ENCODE measurements around the gene RASGEF1C.

The RASGEF1C gene

DNA sequence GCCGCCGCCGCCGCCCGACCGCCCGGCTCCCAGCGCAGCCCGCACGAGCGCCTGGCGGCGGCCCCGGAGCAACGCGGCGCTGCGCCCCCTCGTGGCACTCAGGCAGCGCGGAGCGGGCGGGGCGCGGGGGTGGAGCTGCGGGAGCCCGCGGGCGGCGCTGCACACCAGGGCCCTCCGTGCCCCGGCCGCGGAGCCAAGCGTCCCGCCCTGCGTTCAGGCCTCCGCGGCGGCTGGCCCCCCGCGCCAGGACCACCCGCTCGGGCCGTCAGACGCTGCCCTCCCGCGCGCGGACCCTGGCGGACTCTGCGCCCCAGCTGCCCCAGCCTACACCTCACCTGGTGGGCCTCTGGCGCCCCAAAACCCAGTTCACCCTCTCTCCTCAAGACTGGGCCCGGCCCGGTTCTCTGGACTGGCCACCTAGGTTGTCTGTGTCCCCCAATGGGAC is at the start of gene RASGEF1C:
Gene RASGEF1C (minus strand): TSS at position 75 of the 445 bp plus-strand sequence. CDS start 71,159 bp downstream, outside the sequence.
- no peaks in the 10 kb centered on the region for H3K9me3 ChIP-seq (ENCODE audit: insufficient read depth, low read depth, low read length)
- no peaks in the 10 kb centered on the region for H3K9me2 ChIP-seq (replicated peaks; ENCODE audit: low read depth, low read length)
- no peaks in the 10 kb centered on the region for H3F3A ChIP-seq (ENCODE audit: low read depth)
- no peaks in the 10 kb centered on the region for H3K36me3 ChIP-seq (ENCODE audit: insufficient read depth, low read length)
- H3K4me2 ChIP-seq (ENCODE audit: low read depth, low read length, poor library complexity, severe bottlenecking): peak within 1 kb of the TSS; percentile 48
- H3K79me2 ChIP-seq (ENCODE audit: insufficient read depth, low read length): no peaks in the 10 kb centered on the region
- no peak within 1 kb of the TSS for H3K9ac ChIP-seq (ENCODE audit: low read depth, low read length, poor library complexity, severe bottlenecking)
- no peak for TF ChIP-seq EZH2phosphoT487 (IDR thresholded peaks at IDR 0.05; ENCODE audit: borderline replicate concordance)
- TF ChIP-seq, protein P1, sequence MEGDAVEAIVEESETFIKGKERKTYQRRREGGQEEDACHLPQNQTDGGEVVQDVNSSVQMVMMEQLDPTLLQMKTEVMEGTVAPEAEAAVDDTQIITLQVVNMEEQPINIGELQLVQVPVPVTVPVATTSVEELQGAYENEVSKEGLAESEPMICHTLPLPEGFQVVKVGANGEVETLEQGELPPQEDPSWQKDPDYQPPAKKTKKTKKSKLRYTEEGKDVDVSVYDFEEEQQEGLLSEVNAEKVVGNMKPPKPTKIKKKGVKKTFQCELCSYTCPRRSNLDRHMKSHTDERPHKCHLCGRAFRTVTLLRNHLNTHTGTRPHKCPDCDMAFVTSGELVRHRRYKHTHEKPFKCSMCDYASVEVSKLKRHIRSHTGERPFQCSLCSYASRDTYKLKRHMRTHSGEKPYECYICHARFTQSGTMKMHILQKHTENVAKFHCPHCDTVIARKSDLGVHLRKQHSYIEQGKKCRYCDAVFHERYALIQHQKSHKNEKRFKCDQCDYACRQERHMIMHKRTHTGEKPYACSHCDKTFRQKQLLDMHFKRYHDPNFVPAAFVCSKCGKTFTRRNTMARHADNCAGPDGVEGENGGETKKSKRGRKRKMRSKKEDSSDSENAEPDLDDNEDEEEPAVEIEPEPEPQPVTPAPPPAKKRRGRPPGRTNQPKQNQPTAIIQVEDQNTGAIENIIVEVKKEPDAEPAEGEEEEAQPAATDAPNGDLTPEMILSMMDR (conservative IDR thresholded peaks at IDR 0.05; ENCODE audit: low read length): no peak; the same call in 1 of the 2 replicates
- no peaks in the 10 kb centered on the region for H4K20me1 ChIP-seq (ENCODE audit: insufficient read depth, low read length, poor library complexity, severe bottlenecking)
- no peaks in the 10 kb centered on the region for H3K4me1 ChIP-seq (ENCODE audit: insufficient read depth, low read length, poor library complexity, severe bottlenecking)
- no peak within 1 kb of the TSS for H2AFZ ChIP-seq (ENCODE audit: low read length)
- peak within 1 kb of the TSS; percentile 51 for H3K4me3 ChIP-seq (ENCODE audit: low read length, poor library complexity, severe bottlenecking)
- H3K27me3 ChIP-seq (ENCODE audit: insufficient read depth, low read length, poor library complexity, severe bottlenecking): no peaks in the 10 kb centered on the region

DNA sequence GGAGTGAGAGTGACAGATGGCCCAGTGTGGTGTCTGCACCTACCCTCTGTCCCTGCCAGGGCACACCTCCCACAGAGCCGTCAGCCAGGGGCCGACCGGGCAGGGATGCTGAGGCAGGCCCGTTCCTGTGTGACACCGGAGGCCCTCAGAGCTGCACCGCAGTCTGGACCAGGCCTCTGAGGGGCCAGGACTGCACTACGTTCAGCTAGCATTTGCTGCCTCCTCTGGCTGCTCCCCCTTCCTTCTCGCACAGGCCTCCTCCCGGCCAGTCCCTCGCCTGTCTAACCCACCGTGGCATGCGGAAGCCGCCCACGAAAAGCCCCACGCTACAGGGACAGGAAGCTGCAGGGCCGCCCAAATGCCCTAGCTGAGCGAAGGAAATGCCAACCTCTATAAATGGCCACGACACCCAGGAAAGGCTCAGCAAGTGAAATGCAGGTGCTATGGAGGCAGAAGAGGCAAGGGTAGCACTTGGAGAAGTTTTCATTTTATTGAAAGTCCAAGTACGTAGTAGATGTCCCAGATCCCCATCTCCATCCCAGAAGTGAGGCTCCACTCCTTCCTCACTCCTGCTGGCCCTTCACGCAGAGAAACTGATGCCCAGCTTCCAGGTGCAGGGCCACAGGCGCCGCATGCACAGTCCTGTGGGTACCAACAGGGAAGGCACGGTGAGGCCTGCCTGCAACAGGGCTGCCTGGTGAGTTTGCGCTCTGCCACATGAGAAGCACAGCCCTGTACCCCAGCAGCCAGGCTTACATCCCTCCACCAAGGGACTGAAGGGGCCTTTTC is 44.2 kb upstream of the RASGEF1C start:
- Histone ChIP-seq H3K4me1 (ENCODE audit: insufficient read depth, low read length, poor library complexity, severe bottlenecking) (no peaks in the 10 kb centered on the region), H3K36me3 (ENCODE audit: insufficient read depth, low read length) (no peaks in the 10 kb centered on the region; the same call in 1 of the 2 replicates), H3K9me3 (ENCODE audit: insufficient read depth, low read depth, low read length) (peaks cover 9% of the 10 kb centered on the region; the same call in 1 of the 2 replicates), H3K9ac (ENCODE audit: low read depth, low read length, poor library complexity, severe bottlenecking) (no peak overlapping the region), H3K27me3 (ENCODE audit: insufficient read depth, low read length, poor library complexity, severe bottlenecking) (no peaks in the 10 kb centered on the region), H2AFZ (ENCODE audit: low read length) (no peak overlapping the region), H3K4me3 (ENCODE audit: low read length, poor library complexity, severe bottlenecking) (no peak overlapping the region), H3F3A (ENCODE audit: low read depth) (no peaks in the 10 kb centered on the region), H4K20me1 (ENCODE audit: insufficient read depth, low read length, poor library complexity, severe bottlenecking) (no peaks in the 10 kb centered on the region), H3K79me2 (ENCODE audit: insufficient read depth, low read length) (no peaks in the 10 kb centered on the region), H3K4me2 (ENCODE audit: low read depth, low read length, poor library complexity, severe bottlenecking) (no peak overlapping the region), H3K9me2 (replicated peaks; ENCODE audit: low read depth, low read length) (no peaks in the 10 kb centered on the region)
- TF ChIP-seq, protein P1 (conservative IDR thresholded peaks at IDR 0.05; ENCODE audit: low read length): no peak

DNA sequence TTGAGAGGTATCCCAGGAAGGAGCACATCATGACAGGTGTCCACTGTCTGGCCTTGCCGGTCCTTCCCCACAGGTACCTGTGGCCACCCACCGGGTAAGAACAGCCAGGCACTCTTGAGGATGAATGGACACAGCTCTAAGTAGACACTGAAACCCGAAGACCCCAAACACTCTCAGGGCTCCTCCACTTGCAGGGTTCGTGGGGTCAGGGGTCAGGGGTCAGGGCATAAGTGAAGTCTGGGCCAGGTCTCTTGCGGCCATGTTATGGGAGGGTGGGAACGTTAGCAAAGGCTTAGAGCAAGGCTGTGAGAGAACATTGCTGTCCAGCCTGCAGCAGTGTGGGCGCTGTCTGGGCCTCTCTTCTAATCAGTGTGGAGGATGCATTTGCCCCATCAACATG is 42.9 kb upstream of the RASGEF1C start:
- H3K36me3 ChIP-seq (ENCODE audit: insufficient read depth, low read length): no peaks in the 10 kb centered on the region
- TF ChIP-seq, protein P1 (conservative IDR thresholded peaks at IDR 0.05; ENCODE audit: low read length): no peak
- TF ChIP-seq EZH2phosphoT487 (IDR thresholded peaks at IDR 0.05; ENCODE audit: borderline replicate concordance): no peak

More for the DNA sequence above, 42.9 kb upstream of the RASGEF1C start:
- Histone ChIP-seq H3K9me3 (ENCODE audit: insufficient read depth, low read depth, low read length) (peaks cover 5% of the 10 kb centered on the region; the same call in 1 of the 2 replicates), H3K4me3 (ENCODE audit: low read length, poor library complexity, severe bottlenecking) (no peak overlapping the region), H2AFZ (ENCODE audit: low read length) (no peak overlapping the region), H3K27me3 (ENCODE audit: insufficient read depth, low read length, poor library complexity, severe bottlenecking) (no peaks in the 10 kb centered on the region), H3F3A (ENCODE audit: low read depth) (no peaks in the 10 kb centered on the region), H4K20me1 (ENCODE audit: insufficient read depth, low read length, poor library complexity, severe bottlenecking) (no peaks in the 10 kb centered on the region), H3K4me2 (ENCODE audit: low read depth, low read length, poor library complexity, severe bottlenecking) (no peak overlapping the region), H3K79me2 (ENCODE audit: insufficient read depth, low read length) (no peaks in the 10 kb centered on the region), H3K9me2 (replicated peaks; ENCODE audit: low read depth, low read length) (no peaks in the 10 kb centered on the region), H3K9ac (ENCODE audit: low read depth, low read length, poor library complexity, severe bottlenecking) (no peak overlapping the region), H3K4me1 (ENCODE audit: insufficient read depth, low read length, poor library complexity, severe bottlenecking) (no peaks in the 10 kb centered on the region)
